Measurements from ENCODE around the gene RUNX2.

The RUNX2 gene

GRCh38 chr6:45415788-45416518 is 87.8 kb downstream of the RUNX2 start:
- DNase-seq: no peak

- no peak for DNase-seq
Observed at GRCh38 chr6:45416700-45417099, 88.6 kb downstream of the RUNX2 start.

GRCh38 chr6:45417436-45417835 is 89.3 kb downstream of the RUNX2 start:
- DNase-seq: no peak

GRCh38 chr6:45419571-45420082 is 91.5 kb downstream of the RUNX2 start:
- peak; percentile 41 for DNase-seq

GRCh38 chr6:45420083-45420908 is 92.2 kb downstream of the RUNX2 start:
- no peak for DNase-seq

- no peak for DNase-seq
Observed at GRCh38 chr6:45420909-45421708, 93.0 kb downstream of the RUNX2 start.

GRCh38 chr6:45421709-45422502 is 93.8 kb downstream of the RUNX2 start:
- peak; percentile 46 for DNase-seq

- DNase-seq: no peak
Observed at GRCh38 chr6:45422503-45423110, 94.5 kb downstream of the RUNX2 start.

GRCh38 chr6:45423111-45423823 is 95.1 kb downstream of the RUNX2 start:
- no peak for DNase-seq

GRCh38 chr6:45423824-45424450 is 95.8 kb downstream of the RUNX2 start:
- DNase-seq: no peak

GRCh38 chr6:45424451-45424861 is 96.3 kb downstream of the RUNX2 start:
- DNase-seq: no peak

GRCh38 chr6:45426251-45426650 is 98.1 kb downstream of the RUNX2 start:
- no peak for DNase-seq

- no peak for DNase-seq
Observed at GRCh38 chr6:45427726-45428125, 99.6 kb downstream of the RUNX2 start.

- no peak for DNase-seq
Observed at GRCh38 chr6:45428727-45429126, 100.6 kb downstream of the RUNX2 start.

GRCh38 chr6:45430590-45431202 is 102.6 kb downstream of the RUNX2 start:
- DNase-seq: no peak

- no peak for DNase-seq
Observed at GRCh38 chr6:45431317-45432065, 103.4 kb downstream of the RUNX2 start.

GRCh38 chr6:45432977-45433376 is 104.8 kb downstream of the RUNX2 start:
- DNase-seq: no peak

- no peak for DNase-seq
Observed at GRCh38 chr6:45433533-45434380, 105.6 kb downstream of the RUNX2 start.

GRCh38 chr6:45434381-45434700 is 106.2 kb downstream of the RUNX2 start:
- DNase-seq: no peak

Measured in KG1 (cell line).